AG04450 (cell line): Measurements from ENCODE around the gene RFTN1. TPM values are rescaled to one million over a fixed set of nuclear protein-coding genes. Genes with fewer than 3 reads are reported as not detected.

ENCODE experiments used
- CTCF ChIA-PET: fragments of 300-600, 350-600 bp; formaldehyde crosslinking; extraction: SDS; loops from one replicate; lab custom pipeline; 2022; ENCODE audit warnings: antibody characterized with exemption, inconsistent platforms; lab: Charles Lee
- POLR2A ChIA-PET: fragments of 350-600 bp; formaldehyde crosslinking; extraction: SDS; loops from one replicate; lab custom pipeline; 2021; ENCODE audit warnings: antibody characterized with exemption, inconsistent platforms; lab: Yijun Ruan, JAX
- DNase-seq: peaks from one replicate; pipeline ENCODE4 v3.0.0-alpha.2; 2011; ENCODE audit warnings: low read depth, low spot score
- H3K27ac ChIP-seq: one replicate; pipeline ENCODE4 v1.5.1; 2012; ENCODE audit warnings: low read depth, low read length, control low read depth
- H3K27me3 ChIP-seq: one replicate; pipeline ENCODE4 v1.6.0; 2012; ENCODE audit warnings: low read length; ENCODE audit not compliant: control insufficient read depth, insufficient read depth
- H3K4me3 ChIP-seq: 2 replicates; pipeline ENCODE4 v1.5.1; 2011; ENCODE audit warnings: mild to moderate bottlenecking, low read depth, low read length, control low read depth
- H3K9me3 ChIP-seq: 2 replicates; pipeline ENCODE4 v1.5.1; 2012; ENCODE audit warnings: low read length; ENCODE audit not compliant: control insufficient read depth, insufficient read depth
- CTCF ChIP-seq: IDR thresholded peaks from 2 replicates; pipeline ENCODE4 v1.5.1; 2011; ENCODE audit warnings: low read depth, low read length, control low read depth, inconsistent platforms
- polyA plus RNA-seq: library from polyadenylated mRNA; depleted of rRNA; stranded (reverse); fragments of >200 nt; gene quantifications from 2 replicates; pipeline ENCODE4 v1.2.3, GENCODE V29; 2011

The RFTN1 gene
- polyA plus RNA-seq, 1 experiment = 97.3 TPM

GRCh38 chr3:16430717-16431630 is 82.5 kb downstream of the RFTN1 start:
- DNase-seq = no peak
- CTCF ChIA-PET = no interaction called here
- no peak for TF ChIP-seq CTCF
- no peaks in the 10 kb centered on the region; the same call in 1 of the 2 replicates for H3K9me3 ChIP-seq
- H3K27ac ChIP-seq = no peak overlapping the region
- POLR2A ChIA-PET = interaction anchor here (0.7 kb wide), 1 partner anchor 32 kb away, joined by 5 read pairs; no protein-coding TSS in a partner anchor
- H3K27me3 ChIP-seq = no peaks in the 10 kb centered on the region
- H3K4me3 ChIP-seq = no peak overlapping the region

GRCh38 chr3:16429086-16429485 is 84.4 kb downstream of the RFTN1 start:
- H3K27ac ChIP-seq = no peak overlapping the region
- POLR2A ChIA-PET = no interaction called here
- CTCF ChIA-PET = no interaction called here

GRCh38 chr3:16428612-16429011 is 84.9 kb downstream of the RFTN1 start:
- no peaks in the 10 kb centered on the region for H3K27me3 ChIP-seq
- no peak for DNase-seq
- POLR2A ChIA-PET = no interaction called here
- CTCF ChIA-PET = no interaction called here
- no peak for TF ChIP-seq CTCF
- no peaks in the 10 kb centered on the region; the same call in 1 of the 2 replicates for H3K9me3 ChIP-seq
- no peak overlapping the region for H3K4me3 ChIP-seq
- H3K27ac ChIP-seq = no peak overlapping the region

More at GRCh38 chr3:16429086-16429485, 84.4 kb downstream of the RFTN1 start:
- DNase-seq = no peak
- no peaks in the 10 kb centered on the region; the same call in 1 of the 2 replicates for H3K9me3 ChIP-seq
- H3K27me3 ChIP-seq = no peaks in the 10 kb centered on the region
- no peak for TF ChIP-seq CTCF
- no peak overlapping the region for H3K4me3 ChIP-seq

- TF ChIP-seq CTCF = no peak
- Histone ChIP-seq H3K4me3 (no peak overlapping the region), H3K27ac (peak overlapping the region; percentile 93), H3K27me3 (no peaks in the 10 kb centered on the region), H3K9me3 (no peaks in the 10 kb centered on the region)
- DNase-seq = peak; percentile 89
- ChIA-PET POLR2A (interaction anchor here (0.9 to 1.5 kb wide), 5 partner anchors 11 to 49 kb away, joined by 3 to 7 read pairs (median 4); no protein-coding TSS in a partner anchor), CTCF (no interaction called here)
Measured at GRCh38 chr3:16427103-16427965, 86.2 kb downstream of the RFTN1 start.
